GM18951 (cell line): ENCODE results near the gene SGCE.

Experiments
- POLR2A ChIP-seq: IDR thresholded peaks from 4 replicates; pipeline ENCODE4 v1.6.1; 2011; ENCODE audit warnings: mild to moderate bottlenecking; ENCODE audit not compliant: insufficient read length, insufficient read depth; ENCODE audit errors: extremely low read depth
- in situ Hi-C: fragments of 300-500 bp; cut with MboI; formaldehyde crosslinking; loops from one replicate; pipeline ENCODE4 v1.12.0; 2022; ENCODE audit warnings: low sequenced_read_pairs, mixed read lengths, inconsistent platforms; ENCODE audit not compliant: unreplicated experiment

The SGCE gene

GRCh38 chr7:94671444-94672235 is 15.7 kb upstream of the SGCE start:
- no peak for TF ChIP-seq POLR2A
- in situ Hi-C loops, result no loop called here

- no peak for TF ChIP-seq POLR2A
- in situ Hi-C loops, result no loop called here
These were observed 14.0 kb upstream of the SGCE start for GRCh38 chr7:94669773-94670495.

- TF ChIP-seq POLR2A, result no peak
- in situ Hi-C loops, result no loop called here
These were observed 11.1 kb upstream of the SGCE start for GRCh38 chr7:94666879-94667587.

GRCh38 chr7:94665426-94665825 is 9.5 kb upstream of the SGCE start:
- TF ChIP-seq POLR2A, result no peak
- in situ Hi-C loops, result no loop called here

DNA sequence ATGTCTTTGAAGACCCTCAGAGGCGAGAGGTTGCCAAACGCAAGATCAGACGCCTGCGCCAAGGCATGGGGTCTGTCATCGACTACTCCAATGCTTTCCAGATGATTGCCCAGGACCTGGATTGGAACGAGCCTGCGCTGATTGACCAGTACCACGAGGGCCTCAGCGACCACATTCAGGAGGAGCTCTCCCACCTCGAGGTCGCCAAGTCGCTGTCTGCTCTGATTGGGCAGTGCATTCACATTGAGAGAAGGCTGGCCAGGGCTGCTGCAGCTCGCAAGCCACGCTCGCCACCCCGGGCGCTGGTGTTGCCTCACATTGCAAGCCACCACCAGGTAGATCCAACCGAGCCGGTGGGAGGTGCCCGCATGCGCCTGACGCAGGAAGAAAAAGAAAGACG is 8.1 kb upstream of the SGCE start:
- no peak for TF ChIP-seq POLR2A
- in situ Hi-C loops, result no loop called here

DNA sequence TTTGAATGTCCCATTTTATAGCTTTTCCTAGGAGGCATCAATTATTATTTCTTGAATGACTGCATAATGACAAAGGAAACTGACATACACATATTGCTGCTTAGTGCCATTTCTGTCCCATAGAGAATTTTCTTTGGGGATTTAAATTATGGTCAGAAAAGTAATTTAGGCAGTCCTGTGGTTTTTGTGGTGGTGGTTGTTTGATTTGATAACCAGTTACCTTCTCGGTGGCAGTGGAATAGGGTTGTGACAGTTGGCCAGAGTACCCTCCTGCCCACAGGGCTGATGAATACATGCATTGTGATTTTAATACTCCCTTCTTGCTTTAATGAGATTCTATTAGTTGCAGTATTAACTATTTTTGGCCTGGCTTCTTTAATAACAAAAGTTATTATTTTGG is 6.6 kb upstream of the SGCE start:
- in situ Hi-C loops, result no loop called here
- TF ChIP-seq POLR2A, result no peak

- no peak for TF ChIP-seq POLR2A
- in situ Hi-C loops, result no loop called here
These were observed 4.1 kb upstream of the SGCE start for GRCh38 chr7:94660006-94660405.

DNA sequence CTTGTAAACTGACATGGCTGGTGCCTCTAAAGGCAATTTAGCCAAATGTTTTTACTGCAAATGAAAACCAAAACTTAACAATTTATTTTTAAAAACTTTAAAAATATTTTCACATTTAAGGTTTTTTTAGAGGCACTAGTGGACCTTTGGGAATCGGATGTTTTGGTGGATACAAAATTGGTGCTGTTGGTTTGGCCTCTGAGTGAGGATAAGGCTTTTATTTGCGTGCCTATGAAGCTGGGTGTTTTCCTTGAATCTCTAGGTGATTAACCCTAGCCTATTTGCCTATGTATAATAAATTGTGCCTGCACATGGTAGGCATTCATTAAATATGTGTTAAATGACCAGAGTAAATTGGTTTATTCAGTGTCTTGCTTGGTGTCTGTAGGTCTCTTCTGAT is 2.9 kb upstream of the SGCE start:
- no peak for TF ChIP-seq POLR2A
- in situ Hi-C loops, result no loop called here

DNA sequence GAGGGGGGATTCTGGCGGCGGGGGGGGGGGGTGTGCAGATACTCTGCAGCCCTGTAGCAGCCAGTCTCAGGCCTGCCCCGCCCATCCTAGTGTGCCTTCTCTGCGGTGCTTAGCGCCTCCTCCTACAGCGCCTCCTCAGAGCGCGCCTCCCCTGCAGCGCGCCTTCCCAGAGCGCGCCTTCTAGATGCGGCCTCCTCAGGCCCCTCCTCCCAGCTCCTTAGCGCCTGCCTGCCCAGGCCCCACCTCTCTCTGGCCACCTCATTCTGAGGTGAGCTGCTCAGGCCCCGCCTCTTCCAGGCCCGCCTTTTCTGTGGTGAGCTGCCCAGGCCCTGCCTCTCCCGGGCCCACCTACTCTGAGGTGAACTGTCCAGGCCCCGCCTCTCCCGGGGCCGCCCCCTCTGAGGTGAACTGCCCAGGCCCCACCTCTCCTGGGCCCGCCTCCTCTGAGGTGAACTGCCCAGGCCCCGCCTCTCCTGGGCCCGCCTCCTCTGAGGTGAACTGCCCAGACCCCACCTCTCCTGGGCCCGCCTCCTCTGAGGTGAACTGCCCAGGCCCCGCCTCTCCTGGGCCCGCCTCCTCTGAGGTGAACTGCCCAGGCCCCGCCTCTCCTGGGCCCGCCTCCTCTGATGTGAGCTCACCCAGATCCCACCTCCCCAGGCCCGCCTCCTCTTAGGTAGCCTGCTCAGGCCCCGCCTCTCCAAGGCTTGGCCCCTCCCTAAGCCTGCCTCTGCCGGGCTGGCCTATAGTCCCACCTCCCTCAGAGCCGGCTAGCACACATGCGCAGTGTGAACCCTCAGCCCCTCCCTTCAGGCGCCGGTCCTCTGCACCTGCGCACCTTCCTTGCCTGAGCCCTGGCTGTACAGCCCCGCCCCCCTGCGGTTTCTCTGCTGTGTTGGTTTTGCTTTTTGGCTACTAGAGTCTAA is 2.1 kb upstream of the SGCE start:
- in situ Hi-C loops, result no loop called here
- no peak for TF ChIP-seq POLR2A

DNA sequence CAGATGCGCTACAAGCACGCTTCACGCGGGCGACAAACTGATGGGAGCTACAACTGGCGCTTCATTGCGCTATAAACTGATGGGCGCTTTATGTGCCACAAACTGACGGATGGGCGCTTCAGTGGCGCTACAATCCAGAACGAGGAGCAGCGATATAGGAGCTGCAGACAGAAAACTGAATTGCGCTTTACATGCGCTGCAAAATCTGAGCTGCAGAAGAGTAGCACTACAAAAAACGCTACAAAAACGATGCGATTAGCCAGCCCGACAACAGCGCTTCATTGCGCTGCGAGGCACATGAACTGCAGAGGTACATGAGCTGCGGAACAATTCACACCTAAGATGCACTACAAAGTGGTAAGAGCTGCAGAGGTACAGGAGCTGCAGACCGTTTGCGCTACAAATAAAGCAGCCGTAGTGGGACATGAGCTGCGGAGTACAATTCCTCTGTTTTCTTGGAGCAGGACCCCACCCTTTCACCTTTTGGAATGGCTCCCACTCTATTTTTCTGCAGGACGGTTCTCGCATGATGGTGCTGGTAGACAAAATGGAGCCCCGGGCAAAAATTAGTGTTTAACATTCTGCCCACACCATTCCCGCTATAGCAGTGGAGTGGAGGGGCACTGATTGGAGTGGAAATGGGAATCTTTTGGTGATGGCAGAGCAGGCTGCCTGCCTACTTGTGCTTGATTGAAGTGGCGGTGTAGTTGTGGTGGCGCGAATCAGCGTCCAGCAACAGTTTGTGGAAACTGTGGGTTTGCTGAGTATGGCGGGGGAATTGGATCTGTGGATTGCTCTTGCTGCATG is 1.2 kb upstream of the SGCE start:
- in situ Hi-C loops, result no loop called here
- TF ChIP-seq POLR2A, result no peak

- in situ Hi-C loops, result no loop called here
- no peak for TF ChIP-seq POLR2A
These were observed 658 bp upstream of the SGCE start for GRCh38 chr7:94656658-94656924.

- in situ Hi-C loops, result no loop called here
- TF ChIP-seq POLR2A, result no peak
These were observed 646 bp downstream of the SGCE start for GRCh38 chr7:94655126-94655847.

- in situ Hi-C loops, result no loop called here
- no peak for TF ChIP-seq POLR2A
These were observed 1.2 kb downstream of the SGCE start for GRCh38 chr7:94654783-94655125.
